ENCODE measurements around the gene SLC35G4. TPM values are rescaled to one million over a fixed set of nuclear protein-coding genes. Genes with fewer than 3 reads are reported as not detected.

The SLC35G4 gene
- total RNA-seq, 6 experiments from 2014 or later = not detected

GRCh38 chr18:11649839-11650238, 40.4 kb downstream of the SLC35G4 start:
- Histone ChIP-seq H3K4me1 (no peaks in the 10 kb centered on the region), H3K9me3 (no peaks in the 10 kb centered on the region), H3K4me3 (no peak overlapping the region), H3K36me3 (no peaks in the 10 kb centered on the region), H3K27me3 (no peaks in the 10 kb centered on the region), H3K27ac (no peak overlapping the region)
- ATAC-seq (no peak), DNase-seq (no peak)
- TF ChIP-seq POLR2A (IDR thresholded peaks at IDR 0.05) (no peak), CTCF (IDR thresholded peaks at IDR 0.05) (no peak)
- 43% methylated on average over 4 of the region's 4 CpGs for whole genome bisulfite sequencing (ENCODE audit: insufficient coverage, low coverage, low lambda C conversion rate, missing lambda C conversion rate)
- intact Hi-C loops (cut with DNase I) = no loop called here

- WGBS (ENCODE audit: insufficient coverage, low coverage, low lambda C conversion rate, missing lambda C conversion rate) = 67% methylated on average over 3 of the region's 3 CpGs
- DNase-seq (no peak), ATAC-seq (no peak)
- Histone ChIP-seq H3K9me3 (no peaks in the 10 kb centered on the region), H3K4me1 (no peaks in the 10 kb centered on the region), H3K27me3 (no peaks in the 10 kb centered on the region), H3K4me3 (no peak overlapping the region), H3K36me3 (no peaks in the 10 kb centered on the region), H3K27ac (no peak overlapping the region)
- no peak for TF ChIP-seq POLR2A (IDR thresholded peaks at IDR 0.05)
- intact Hi-C loops (cut with DNase I) = no loop called here
These were observed 42.5 kb downstream of the SLC35G4 start for GRCh38 chr18:11651899-11652298.

DNA sequence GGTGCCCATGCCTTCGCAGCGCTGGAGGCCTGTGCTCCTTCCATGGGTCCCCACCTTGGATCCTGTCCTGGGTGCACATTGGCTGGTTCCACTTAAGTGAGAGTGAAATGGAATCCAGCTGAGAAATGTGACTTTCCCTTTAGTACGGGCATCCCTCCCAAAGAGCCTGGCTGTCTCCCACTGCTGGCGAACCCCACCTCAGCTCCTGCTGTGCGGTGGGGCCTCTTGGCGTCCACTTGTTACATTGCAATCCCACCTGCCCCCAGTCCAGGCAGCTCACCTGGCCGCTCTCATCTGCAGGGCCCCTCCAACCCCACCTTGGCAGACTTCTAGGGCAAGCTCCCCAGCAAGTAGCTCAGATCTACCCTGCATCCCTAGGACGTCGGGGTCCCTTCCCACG, 44.1 kb downstream of the SLC35G4 start:
- H3K4me1 ChIP-seq = no peaks in the 10 kb centered on the region
- no peak overlapping the region for H3K4me3 ChIP-seq
- H3K36me3 ChIP-seq = no peaks in the 10 kb centered on the region
- no peak for DNase-seq
- WGBS (ENCODE audit: insufficient coverage, low coverage, low lambda C conversion rate, missing lambda C conversion rate) = 82% methylated on average over 6 of the region's 10 CpGs
- peak in 1 of 4 donors; percentile 19 for ATAC-seq
- TF ChIP-seq POLR2A (IDR thresholded peaks at IDR 0.05) (no peak), CTCF (IDR thresholded peaks at IDR 0.05) (no peak)
- H3K27ac ChIP-seq = no peak overlapping the region
- no peaks in the 10 kb centered on the region for H3K9me3 ChIP-seq
- intact Hi-C loops (cut with DNase I) = no loop called here
- H3K27me3 ChIP-seq = no peaks in the 10 kb centered on the region

GRCh38 chr18:11654736-11655605, 45.6 kb downstream of the SLC35G4 start:
- Histone ChIP-seq H3K4me3 (no peak overlapping the region), H3K36me3 (no peaks in the 10 kb centered on the region), H3K27ac (no peak overlapping the region), H3K9me3 (no peaks in the 10 kb centered on the region), H3K4me1 (no peaks in the 10 kb centered on the region), H3K27me3 (no peaks in the 10 kb centered on the region)
- TF ChIP-seq POLR2A (IDR thresholded peaks at IDR 0.05) (no peak), CTCF (IDR thresholded peaks at IDR 0.05) (peak; percentile 53 to 77 (median 71))
- intact Hi-C loops (cut with DNase I) = no loop called here
- peak in 2 of 3 donors; percentile 42 to 56 for DNase-seq
- 31% methylated on average over 23 of the region's 32 CpGs for WGBS (ENCODE audit: insufficient coverage, low coverage, low lambda C conversion rate, missing lambda C conversion rate)
- ATAC-seq = peak; percentile 70 to 80 (median 75)

GRCh38 chr18:11655606-11655932, 46.2 kb downstream of the SLC35G4 start:
- Histone ChIP-seq H3K4me1 (no peaks in the 10 kb centered on the region), H3K9me3 (no peaks in the 10 kb centered on the region), H3K27me3 (no peaks in the 10 kb centered on the region), H3K27ac (no peak overlapping the region), H3K36me3 (no peaks in the 10 kb centered on the region), H3K4me3 (no peak overlapping the region)
- TF ChIP-seq POLR2A (IDR thresholded peaks at IDR 0.05) (no peak), CTCF (IDR thresholded peaks at IDR 0.05) (no peak)
- 14% methylated on average over 5 of the region's 5 CpGs for WGBS (ENCODE audit: insufficient coverage, low coverage, low lambda C conversion rate, missing lambda C conversion rate)
- DNase-seq (no peak), ATAC-seq (no peak)
- intact Hi-C loops (cut with DNase I) = no loop called here
